ENCODE data around the gene ATP11C.
A peak's percentile ranks its signal among the peaks of the same experiment; 100 is the strongest.

- peak; percentile 52 to 58 for TF ChIP-seq POLR2A (IDR thresholded peaks at IDR 0.05)
- no peak for TF ChIP-seq CTCF (IDR thresholded peaks at IDR 0.05)
These were observed at the start of gene ATP11C for GRCh38 chrX:139932901-139933796.

All from uterus (tissue), 2 donors.